ENCODE results near the gene ARHGEF28.

DNA sequence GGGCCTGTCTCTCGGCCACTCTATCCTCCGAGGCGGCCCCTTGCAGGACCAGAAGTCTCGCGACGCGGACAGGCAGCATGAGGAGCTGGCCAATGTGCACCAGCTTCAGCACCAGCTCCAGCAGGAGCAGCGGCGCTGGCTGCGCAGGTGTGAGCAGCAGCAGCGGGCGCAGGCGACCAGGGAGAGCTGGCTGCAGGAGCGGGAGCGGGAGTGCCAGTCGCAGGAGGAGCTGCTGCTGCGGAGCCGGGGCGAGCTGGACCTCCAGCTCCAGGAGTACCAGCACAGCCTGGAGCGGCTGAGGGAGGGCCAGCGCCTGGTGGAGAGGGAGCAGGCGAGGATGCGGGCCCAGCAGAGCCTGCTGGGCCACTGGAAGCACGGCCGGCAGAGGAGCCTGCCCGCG is 283.5 kb downstream of the ARHGEF28 start:
- TF ChIP-seq, protein P1, sequence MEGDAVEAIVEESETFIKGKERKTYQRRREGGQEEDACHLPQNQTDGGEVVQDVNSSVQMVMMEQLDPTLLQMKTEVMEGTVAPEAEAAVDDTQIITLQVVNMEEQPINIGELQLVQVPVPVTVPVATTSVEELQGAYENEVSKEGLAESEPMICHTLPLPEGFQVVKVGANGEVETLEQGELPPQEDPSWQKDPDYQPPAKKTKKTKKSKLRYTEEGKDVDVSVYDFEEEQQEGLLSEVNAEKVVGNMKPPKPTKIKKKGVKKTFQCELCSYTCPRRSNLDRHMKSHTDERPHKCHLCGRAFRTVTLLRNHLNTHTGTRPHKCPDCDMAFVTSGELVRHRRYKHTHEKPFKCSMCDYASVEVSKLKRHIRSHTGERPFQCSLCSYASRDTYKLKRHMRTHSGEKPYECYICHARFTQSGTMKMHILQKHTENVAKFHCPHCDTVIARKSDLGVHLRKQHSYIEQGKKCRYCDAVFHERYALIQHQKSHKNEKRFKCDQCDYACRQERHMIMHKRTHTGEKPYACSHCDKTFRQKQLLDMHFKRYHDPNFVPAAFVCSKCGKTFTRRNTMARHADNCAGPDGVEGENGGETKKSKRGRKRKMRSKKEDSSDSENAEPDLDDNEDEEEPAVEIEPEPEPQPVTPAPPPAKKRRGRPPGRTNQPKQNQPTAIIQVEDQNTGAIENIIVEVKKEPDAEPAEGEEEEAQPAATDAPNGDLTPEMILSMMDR (IDR thresholded peaks at IDR 0.05; ENCODE audit: low read depth, low read length): no peak
- TF ChIP-seq POLR2A (IDR thresholded peaks at IDR 0.05; ENCODE audit: extremely low read depth, insufficient read length) (no peak), MYC (IDR thresholded peaks at IDR 0.05; ENCODE audit: low read depth, low read length) (no peak)
- TF ChIP-seq, protein P2, sequence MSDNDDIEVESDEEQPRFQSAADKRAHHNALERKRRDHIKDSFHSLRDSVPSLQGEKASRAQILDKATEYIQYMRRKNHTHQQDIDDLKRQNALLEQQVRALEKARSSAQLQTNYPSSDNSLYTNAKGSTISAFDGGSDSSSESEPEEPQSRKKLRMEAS (IDR thresholded peaks at IDR 0.05; ENCODE audit: low read depth, low read length): no peak

Data from NB4 (cell line).